ENCODE results near the gene TERF2IP.

TERF2IP gene, protein sequence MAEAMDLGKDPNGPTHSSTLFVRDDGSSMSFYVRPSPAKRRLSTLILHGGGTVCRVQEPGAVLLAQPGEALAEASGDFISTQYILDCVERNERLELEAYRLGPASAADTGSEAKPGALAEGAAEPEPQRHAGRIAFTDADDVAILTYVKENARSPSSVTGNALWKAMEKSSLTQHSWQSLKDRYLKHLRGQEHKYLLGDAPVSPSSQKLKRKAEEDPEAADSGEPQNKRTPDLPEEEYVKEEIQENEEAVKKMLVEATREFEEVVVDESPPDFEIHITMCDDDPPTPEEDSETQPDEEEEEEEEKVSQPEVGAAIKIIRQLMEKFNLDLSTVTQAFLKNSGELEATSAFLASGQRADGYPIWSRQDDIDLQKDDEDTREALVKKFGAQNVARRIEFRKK

DNA sequence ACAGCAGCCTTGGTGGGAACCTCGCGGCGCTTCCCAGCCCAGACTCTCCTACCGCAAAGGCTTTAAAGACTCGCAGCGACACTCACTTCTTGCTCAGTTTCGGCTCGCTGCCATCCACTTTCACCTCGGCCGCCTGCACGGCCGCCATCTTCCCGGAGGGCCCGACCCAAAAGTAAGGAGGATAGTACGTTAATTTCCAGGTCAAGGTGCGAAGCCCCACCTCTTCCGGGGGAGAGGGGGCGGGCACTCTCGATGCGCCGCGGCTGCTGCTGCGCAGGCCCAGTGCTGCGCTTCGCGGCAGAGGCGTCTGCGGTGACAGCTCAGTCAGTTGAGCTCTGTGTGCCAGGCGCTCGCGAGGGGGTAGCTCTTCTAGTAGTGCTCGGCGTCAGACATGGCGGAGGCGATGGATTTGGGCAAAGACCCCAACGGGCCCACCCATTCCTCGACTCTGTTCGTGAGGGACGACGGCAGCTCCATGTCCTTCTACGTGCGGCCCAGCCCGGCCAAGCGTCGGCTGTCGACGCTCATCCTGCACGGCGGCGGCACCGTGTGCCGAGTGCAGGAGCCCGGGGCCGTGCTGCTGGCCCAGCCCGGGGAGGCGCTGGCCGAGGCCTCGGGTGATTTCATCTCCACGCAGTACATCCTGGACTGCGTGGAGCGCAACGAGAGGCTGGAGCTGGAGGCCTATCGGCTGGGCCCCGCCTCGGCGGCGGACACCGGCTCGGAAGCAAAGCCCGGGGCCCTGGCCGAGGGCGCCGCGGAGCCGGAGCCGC lies at the start of gene TERF2IP, which contains the start of gene KARS1:
TERF2IP (plus strand) TSS at position 282 of the 773 bp plus-strand sequence; CDS start at position 392, 110 bp downstream.
KARS1 (minus strand) TSS at position 174 of the 773 bp plus-strand sequence; CDS start at position 148, 26 bp downstream.
- peak; percentile 97 for DNase-seq

DNA sequence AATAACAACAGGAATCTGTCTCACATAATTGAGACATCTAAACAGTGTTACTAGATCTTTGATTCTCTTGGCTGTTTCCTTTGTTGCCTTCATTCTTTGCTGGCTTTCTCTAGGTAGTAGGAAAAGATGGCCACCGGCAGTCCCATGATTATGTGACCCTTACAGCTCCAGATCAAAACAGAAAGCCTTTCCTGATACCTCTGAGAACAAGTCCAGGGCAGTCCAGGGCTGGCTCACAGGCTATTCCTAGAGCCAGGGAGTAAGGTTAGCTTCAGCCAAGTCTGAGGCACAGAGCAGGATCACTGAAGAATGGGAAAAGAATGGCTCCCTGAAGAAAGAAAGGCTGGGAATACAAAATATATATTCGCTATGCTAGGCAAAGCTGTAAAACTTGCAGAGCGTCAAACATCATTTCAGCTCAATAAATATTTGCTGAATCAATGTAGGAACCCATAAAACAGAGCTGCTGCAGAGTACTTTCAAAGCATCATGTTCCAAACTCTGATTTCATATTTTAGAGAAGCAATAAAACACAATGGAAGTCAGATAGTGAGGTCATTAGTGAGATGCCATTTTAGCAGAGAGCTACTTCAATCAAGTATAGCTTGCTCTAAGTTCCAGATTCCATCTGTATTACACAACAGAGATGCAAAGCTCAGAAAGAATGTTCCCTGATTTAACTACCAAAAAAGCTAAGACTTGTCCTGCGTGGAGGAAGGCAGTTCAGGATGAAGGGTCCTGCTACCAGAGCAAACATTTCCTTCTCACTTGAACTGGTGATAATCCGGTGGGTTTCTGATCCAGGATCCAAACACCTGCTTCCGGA lies 47.9 kb upstream of the TERF2IP start:
- DNase-seq, result no peak

DNA sequence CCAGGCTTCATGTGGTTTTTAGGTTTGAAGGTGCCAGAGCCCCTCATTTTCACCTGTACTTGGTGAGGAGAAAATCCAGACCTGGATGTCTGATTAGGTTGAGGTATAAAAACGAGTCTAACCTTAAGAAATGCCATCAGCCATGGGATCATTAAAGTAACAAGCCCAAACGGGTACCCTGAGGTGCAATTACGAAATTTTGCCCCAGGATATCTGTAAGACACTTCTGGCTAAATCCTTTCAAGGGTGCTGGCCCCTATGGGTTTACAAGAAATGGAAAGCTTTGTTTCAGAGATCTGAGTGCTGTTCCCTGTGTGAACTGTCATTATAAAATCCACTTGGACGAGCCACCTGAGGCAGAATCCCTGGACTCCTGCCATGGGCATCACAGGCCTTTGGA lies 44.3 kb upstream of the TERF2IP start:
- no peak for DNase-seq

DNA sequence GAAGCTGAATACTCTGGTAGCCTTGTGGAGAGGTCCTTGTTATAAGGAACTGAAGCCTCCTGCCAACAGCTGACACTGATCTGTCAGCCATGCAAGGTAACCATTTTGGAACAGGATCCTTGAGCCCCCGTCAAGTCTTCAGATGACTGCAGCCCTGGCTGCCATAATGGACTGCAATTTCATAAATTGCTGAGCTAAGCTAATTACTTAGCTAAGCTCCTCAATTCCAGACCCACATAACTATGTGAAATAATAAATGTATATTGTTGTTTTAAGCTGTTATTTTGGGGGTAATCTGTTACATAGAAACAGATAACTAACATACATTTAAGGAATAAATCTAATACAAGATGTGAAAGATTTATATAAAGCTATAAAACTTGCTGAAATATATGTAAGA lies 41.1 kb upstream of the TERF2IP start:
- DNase-seq, result no peak

DNA sequence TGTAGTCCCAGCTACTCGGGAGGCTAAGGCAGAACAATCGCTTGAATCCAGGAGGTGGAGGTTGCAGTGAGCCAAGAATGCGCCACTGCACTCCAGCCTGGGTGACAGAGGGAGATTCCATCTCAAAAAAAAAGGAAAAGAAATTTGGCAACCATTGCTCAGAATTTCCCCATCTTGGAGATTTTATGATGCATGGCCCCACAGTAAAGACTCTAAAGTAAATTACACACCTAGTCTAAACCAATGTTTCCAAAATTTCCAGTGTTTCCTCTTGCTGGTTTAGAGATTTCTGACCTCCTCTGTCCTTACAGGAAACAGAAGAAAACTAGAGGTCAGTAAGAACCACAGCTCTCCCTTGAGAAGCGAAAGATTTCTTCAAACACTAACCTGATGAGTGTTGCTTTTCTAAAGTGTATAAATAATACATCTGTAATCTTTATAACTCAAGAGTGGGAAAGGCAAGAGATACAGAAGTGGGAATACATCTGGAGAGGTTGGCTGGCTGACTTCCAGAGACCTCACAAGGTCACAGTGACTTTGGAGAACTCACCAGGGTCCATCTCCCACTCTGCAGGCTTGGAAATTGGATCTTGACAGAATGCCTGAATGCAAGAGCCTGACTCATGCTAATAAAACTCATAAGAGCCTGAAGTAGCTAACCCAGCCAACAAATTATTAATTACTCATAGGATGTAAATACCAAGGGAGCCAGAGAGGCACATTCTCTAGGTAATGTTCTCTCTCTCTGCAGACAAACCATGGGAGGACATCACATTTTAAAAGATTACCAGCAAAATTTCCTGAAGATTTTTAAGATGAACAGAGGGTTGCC lies 33.3 kb upstream of the TERF2IP start:
- DNase-seq, result no peak

DNA sequence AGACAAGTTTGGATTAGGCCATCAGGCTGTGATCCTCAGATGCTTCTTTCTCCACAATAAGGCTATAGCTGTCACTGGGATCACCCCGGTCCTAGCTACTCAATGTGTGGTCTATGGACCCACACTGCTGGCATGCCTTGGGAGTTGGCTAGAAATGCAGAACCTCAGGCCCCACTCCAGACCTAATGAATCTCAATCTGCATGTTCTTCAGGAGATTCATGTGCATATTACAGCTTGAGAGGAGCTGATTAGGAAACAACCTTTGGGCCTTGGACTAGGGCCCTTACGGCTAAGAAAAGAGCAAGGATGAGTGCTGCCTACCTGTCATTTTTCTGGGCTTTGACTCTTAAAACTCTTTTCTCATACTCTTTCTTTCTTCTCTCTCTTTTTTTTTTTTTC lies 32.0 kb upstream of the TERF2IP start:
- DNase-seq, result no peak

DNA sequence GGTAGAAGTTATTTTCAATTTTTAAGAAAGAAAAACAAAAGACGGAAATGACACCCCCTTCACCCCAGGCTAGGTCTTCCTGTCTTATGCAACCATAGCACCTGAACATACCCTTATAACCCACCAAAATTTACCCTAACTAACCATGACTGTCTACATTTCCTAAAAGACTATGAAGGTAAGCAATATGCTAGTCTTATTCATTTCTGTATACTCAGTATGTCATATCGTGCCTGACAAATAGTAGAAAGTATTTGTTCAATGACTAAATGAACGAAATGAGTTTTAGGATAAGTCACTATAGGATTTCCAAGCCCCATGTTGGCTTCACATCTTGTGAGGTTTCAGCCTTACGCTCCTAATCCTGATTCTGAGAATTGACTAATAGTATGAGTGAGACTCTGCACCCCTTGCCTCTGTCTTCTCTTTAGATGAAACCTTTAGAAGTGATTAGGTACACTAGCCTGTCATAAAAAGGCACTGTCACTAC lies 31.0 kb upstream of the TERF2IP start:
- DNase-seq, result peak; percentile 91

DNA sequence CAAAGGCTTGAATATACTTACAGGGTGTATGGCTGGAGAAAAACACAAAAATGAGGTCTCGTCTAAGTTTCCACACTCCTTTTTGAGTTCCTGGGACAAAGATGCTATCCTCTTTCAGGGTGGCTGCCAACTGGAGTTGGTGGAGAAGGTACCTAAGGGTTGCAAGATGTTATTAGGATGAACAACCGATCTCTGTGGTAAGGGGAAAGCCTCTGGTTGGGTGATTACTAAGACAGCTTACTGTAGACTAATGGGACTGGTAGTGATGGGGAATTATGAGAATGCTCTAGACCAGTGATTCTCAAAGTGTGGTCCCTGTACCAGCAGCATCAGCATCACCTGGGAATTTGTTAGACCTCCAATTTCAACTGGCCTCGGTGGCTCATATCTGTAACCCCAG lies 30.5 kb upstream of the TERF2IP start:
- peak; percentile 43 for DNase-seq

DNA sequence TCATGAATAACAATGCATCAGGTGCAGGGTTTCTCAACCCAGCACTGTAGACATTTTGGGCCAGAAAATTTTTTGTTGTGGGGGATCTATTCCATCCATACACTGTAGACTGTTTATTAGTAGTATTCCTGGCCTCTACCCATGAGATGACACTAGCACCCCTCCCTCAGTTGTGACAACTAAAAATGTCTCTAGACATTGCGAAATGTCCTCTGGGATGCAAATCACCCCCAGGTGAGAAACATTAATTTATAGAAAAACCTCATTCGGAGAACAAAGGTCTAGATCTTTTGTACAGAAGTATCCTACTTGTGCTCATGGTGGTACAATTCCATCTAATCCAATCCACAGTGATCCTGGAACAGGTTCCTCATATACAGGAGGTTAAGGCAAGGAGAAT lies 28.8 kb upstream of the TERF2IP start:
- DNase-seq, result no peak

DNA sequence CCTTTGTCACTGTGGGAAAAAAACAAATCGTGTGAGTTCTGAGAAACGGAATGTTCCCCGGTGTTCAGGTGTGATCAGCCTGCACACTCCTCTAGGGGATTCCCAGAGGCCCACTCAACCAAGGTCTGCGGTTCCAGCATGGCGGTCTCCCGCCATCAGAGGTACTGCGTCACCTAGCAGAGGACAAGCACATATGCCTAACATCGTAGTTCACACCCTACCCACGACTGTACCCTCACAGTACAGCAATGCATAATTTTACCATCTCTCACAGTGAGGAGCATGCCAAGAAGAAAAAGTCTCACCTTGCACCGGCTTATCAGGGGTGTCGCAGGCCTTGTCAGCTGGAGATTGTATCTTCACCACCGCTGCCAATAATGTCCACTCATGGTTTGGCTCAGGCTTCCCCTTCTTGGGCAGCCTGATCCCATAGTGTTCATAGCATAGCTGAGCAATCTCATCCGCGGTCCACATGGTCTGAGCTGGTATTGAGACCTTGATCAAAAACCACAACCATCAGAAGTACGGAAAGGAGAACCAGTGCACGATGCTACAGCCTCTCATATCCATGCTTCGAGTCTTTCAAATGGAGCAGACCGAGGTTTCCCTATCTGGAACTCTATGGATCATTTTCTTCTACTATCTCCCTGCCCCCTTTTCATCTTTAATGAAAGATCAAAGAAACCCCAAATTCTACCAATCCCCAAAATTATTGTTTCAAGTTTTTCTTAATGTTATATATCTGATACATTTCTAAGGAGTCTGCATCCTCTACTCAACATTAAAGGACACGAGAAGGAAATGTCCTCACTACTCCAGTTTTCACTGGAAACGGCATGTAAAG lies 27.0 kb upstream of the TERF2IP start:
- DNase-seq, result peak; percentile 48

DNA sequence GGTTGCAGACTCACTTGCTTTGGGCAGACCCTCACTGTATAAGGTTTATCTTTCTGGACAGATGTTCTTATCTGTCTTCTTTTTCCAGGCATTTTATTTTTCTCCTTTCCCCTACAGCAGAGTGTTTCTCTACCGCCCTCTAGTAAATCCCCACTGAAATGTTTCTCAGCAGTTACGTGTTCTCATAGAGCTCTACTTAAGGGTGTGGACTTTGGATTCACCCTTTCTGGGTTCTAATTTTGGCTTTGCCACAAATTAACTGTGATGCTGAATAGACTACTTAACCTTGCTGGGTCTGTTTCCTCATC lies 26.4 kb upstream of the TERF2IP start:
- DNase-seq, result peak; percentile 42

DNA sequence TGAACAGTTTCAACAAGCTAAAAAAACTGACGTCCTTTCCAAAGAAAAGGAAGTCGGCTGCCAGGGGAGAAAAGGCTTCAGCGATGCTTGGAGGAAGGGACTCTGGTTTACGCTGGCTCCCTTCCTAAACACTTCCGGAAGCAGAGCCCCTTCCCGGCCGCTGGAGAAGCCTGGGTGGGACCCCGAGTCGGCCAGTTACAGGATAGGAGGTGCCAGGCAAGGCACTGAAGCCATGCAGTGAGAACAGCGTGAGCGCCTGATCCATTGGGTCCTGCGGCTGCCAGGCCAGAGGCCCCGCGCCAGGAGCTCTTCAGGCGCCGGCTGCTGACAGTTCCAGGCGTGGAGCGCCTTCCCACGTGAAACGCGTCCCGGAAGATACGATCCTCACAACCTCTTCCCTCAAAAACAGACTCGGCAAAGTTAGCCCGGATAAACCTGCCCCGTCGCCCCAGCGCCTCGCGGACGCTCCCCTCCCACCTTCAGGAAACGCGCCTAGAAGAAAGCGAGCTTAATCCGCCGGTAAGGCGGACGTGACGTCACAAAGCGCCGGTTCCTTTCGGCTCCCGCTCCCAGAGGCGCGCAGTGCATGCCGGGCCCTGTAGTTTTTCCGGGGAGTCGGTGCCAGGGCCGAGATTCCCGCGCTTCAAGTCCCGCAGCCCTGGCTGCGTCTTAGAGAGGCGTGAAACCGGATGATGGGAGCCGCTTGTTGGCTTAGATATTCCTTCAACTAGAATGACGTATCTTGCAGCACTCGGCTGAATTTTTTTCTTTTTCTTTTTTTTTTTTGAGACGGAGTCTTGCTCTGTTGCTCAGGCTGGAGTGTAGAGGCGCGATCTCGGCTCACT lies 24.6 kb upstream of the TERF2IP start, which contains the start of gene ADAT1:
ADAT1 (minus strand) TSS at position 521 of the 845 bp plus-strand sequence. CDS start 2,482 bp downstream, outside the sequence.
- DNase-seq, result peak; percentile 98

DNA sequence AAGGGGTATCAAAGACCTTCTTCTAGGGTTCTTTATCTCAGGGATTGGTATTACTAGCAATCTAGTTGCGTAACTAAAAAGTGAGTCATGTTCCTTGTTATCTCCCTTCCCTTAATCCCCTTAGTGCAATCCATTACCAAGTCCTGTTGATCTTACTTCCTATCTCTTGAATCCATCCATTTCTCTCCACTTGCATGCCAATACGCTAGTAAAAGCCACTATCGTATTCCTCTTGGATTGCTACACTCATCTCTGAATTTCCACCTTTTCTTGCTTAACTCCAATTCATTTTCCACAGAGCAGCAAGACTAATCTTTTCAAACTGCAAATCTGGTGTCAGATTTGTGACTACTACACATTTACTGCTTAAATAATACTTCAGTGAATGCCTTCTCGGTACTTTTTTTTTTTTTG lies 22.6 kb upstream of the TERF2IP start:
- no peak for DNase-seq

DNA sequence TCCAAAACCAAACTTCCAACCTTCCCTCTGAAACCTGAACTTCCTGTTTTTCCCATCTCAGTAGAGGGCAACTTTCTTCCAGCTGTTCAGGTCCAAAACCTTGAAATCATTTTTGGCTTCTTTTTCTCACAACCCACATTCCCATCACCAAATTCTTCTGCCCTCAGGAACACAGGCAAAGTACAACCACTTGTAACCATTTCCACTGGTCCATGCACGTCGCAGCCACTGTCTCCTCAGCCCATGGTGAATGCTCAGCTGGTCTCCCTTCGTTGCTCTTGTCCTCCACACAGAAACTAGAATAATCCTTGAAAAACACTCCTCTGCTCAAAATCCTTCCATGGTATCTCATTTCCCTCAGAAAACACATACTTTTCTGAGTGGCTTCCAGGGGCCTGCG lies 20.8 kb upstream of the TERF2IP start:
- DNase-seq, result no peak

DNA sequence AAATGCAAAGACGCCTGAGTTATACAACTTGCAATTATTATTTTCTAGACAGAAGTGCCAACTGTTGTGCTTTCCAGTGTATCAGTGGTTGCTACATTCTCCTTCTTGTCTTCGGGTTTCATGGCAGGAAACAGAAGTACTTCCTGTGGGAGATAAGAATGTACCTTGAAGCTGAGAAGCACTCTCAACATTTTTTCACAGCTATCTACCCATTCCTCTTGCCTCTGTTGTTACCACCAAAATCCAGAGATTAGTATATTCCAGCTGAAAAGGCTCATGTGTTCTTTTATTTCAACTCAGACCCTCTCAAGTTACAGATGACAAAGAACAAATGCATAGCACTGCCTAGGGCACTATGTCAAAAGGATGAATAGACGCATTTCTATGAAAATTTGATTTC lies 19.7 kb upstream of the TERF2IP start:
- DNase-seq, result no peak

DNA sequence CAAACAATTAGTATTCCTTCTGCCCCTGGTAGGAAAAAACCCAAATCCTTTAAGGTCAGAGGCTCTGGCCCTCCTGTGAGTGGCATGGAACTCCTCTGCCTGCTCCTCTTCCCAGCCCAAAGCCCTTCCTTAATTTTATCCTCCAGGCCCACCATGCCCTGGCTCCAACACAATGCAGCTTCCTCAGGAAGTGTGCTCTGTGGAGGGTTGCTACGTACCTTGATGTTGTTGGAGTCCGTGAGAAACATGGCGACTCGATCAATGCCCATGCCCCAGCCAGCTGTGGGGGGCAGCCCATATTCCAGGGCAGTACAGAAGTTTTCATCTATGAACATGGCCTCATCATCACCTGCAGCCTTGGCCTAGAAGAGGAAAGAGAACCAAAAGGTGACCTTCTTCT lies 19.2 kb upstream of the TERF2IP start:
- DNase-seq, result no peak

DNA sequence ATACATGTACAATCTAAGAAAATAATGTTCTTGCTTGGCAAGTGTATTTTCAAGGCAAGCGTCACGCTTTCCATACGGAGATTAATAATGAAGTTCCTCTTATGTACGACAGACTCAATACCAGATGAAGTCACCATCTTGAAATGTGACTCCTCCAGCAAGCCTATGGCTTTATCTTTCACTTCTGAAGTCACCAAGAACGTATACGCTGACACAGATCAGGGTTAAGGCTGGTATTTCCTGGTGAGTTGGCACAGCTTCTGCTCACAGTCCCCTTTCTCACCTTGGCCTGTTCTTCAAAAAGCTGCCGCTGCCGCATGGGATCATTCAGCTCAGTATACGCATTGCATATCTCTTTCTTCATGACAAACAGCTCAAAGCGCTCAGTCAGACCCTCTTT lies 18.4 kb upstream of the TERF2IP start:
- no peak for DNase-seq

DNA sequence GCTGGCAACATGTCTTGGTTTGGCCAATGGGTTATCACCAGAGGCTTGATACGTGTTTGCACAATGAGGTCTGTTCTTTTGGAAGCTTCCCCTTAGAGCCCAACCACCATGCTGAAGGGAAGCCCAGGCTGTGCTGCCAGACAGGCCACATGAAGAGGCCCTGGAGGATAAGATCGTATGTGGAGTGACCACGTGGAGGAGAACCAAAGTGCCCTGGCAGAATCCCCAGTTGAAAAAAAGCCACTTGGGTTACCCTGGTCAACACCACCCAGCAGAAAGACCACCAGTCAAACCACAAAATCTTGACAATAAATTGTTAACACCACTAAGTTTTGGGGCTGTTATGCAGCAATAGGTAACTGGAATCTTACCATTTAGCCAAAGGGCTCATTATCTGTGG lies 17.5 kb upstream of the TERF2IP start:
- no peak for DNase-seq

DNA sequence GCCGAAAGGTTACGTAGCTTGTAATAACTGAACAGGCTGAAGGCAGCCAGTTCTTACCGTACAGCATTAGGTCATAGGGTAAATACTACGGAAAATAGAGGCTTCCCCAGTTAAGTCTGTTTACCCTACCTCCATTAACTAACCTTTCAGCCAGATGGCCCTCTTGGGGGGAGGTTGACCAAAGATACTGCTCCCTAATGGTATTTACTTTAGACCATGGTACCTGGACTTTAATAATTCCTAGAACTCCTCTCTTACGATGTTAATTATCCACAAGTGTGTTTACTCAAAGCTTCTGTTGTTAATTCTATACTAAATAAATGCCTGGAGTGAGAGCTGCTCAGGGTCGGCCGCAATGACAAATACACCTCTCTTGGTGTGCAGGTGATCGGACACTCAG lies 14.7 kb upstream of the TERF2IP start:
- DNase-seq, result no peak

DNA sequence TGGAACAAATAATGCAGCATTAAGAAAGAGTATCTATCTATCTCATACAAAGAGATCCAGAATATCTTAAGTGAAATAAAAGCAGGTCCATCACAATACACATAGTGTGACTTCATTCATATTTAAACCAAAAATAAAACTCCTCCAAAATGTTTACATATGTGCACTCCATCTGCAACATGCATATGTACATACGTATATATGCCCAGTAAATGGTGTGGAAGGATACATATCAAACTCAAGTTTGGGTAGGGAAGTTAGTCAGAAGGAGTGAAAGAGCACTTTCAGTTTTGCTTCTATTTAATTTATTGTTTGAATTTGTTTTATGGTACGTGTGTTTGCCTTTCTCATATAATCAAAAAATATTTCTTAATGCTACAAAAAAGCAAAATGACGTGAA lies 12.5 kb upstream of the TERF2IP start:
- DNase-seq, result no peak
